HFFc6 (cell line): ENCODE measurements around the gene KIF13A. TPM values are rescaled to one million over a fixed set of nuclear protein-coding genes. Genes with fewer than 3 reads are reported as not detected.
A peak's percentile ranks its signal among the peaks of the same experiment; 100 is the strongest.

Experiments
- DNase-seq: peaks from one replicate; pipeline ENCODE4 v3.0.0-alpha.2; 2018
- H3K27ac Mint-ChIP-seq: 2 replicates; pipeline ENCODE4 v1.8.0; 2020; ENCODE audit warnings: mild to moderate bottlenecking, mixed read lengths
- H3K27me3 Mint-ChIP-seq: 2 replicates; pipeline ENCODE4 v1.8.0; 2021; ENCODE audit warnings: mild to moderate bottlenecking, moderate library complexity, mixed read lengths; ENCODE audit not compliant: insufficient read depth
- H3K36me3 Mint-ChIP-seq: 2 replicates; pipeline ENCODE4 v1.8.0; 2021; ENCODE audit warnings: low read depth, mixed read lengths
- H3K4me1 Mint-ChIP-seq: 2 replicates; pipeline ENCODE4 v1.8.0; 2020; ENCODE audit warnings: low read depth, mixed read lengths
- H3K4me3 Mint-ChIP-seq: 2 replicates; pipeline ENCODE4 v1.8.0; 2020; ENCODE audit warnings: mild to moderate bottlenecking, moderate library complexity, mixed read lengths
- H3K9me3 Mint-ChIP-seq: 2 replicates; pipeline ENCODE4 v1.8.0; 2020; ENCODE audit warnings: mild to moderate bottlenecking, mixed read lengths
- total RNA-seq, 6 experiments: library from RNA; stranded (reverse); fragmentation: NEBNext Ultra II Directional; extraction: Animal tissue kit (Norgen Biotek cat#: 25700); gene quantifications; 2 replicates in 1 of 6; 3 replicates in 5 of 6; pipeline ENCODE4 v1.2.3, GENCODE V29; 2021
- TF ChIP-seq, protein P1 (sequence below): fragments of 200-600 bp; sonication (generic); IDR thresholded peaks from 2 replicates; pipeline ENCODE4 v1.5.0; 2021; ENCODE audit warnings: antibody characterized with exemption, mild to moderate bottlenecking

KIF13A gene
- total RNA-seq, 6 experiments from 2014 or later, result 63.7 to 72.8 (median 66.4) TPM

DNA sequence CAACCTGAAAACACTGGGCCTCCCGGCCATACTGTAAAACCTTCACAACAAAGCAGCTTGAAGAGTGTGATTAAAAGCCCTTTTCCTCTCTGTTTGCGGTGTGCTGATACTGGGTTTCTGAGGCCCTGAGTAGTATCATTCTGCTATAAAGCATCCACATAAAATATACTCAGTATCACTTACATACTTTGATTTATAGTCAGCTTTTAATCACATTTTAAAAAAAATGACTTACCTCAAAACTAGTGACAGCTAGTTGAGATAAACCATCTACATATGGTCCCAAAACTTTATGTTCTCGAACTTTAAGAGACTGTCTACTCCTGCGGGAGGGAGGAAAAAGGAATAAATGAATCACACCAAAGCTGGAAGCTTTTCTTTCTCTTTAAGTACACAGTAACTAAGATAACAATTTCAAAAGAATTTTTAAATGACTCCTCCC is 135.7 kb downstream of the KIF13A start:
- TF ChIP-seq, protein P1, sequence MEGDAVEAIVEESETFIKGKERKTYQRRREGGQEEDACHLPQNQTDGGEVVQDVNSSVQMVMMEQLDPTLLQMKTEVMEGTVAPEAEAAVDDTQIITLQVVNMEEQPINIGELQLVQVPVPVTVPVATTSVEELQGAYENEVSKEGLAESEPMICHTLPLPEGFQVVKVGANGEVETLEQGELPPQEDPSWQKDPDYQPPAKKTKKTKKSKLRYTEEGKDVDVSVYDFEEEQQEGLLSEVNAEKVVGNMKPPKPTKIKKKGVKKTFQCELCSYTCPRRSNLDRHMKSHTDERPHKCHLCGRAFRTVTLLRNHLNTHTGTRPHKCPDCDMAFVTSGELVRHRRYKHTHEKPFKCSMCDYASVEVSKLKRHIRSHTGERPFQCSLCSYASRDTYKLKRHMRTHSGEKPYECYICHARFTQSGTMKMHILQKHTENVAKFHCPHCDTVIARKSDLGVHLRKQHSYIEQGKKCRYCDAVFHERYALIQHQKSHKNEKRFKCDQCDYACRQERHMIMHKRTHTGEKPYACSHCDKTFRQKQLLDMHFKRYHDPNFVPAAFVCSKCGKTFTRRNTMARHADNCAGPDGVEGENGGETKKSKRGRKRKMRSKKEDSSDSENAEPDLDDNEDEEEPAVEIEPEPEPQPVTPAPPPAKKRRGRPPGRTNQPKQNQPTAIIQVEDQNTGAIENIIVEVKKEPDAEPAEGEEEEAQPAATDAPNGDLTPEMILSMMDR, result no peak
- peak overlapping the region; percentile 90 for H3K27ac Mint-ChIP-seq
- no peaks in the 10 kb centered on the region for H3K9me3 Mint-ChIP-seq
- DNase-seq, result peak; percentile 70
- peak overlapping the region; percentile 62 for H3K4me3 Mint-ChIP-seq
- peaks cover 55% of the 10 kb centered on the region for H3K4me1 Mint-ChIP-seq
- H3K36me3 Mint-ChIP-seq, result peaks cover 47% of the 10 kb centered on the region
- H3K27me3 Mint-ChIP-seq, result peaks cover 5% of the 10 kb centered on the region; the same call in 1 of the 2 replicates

DNA sequence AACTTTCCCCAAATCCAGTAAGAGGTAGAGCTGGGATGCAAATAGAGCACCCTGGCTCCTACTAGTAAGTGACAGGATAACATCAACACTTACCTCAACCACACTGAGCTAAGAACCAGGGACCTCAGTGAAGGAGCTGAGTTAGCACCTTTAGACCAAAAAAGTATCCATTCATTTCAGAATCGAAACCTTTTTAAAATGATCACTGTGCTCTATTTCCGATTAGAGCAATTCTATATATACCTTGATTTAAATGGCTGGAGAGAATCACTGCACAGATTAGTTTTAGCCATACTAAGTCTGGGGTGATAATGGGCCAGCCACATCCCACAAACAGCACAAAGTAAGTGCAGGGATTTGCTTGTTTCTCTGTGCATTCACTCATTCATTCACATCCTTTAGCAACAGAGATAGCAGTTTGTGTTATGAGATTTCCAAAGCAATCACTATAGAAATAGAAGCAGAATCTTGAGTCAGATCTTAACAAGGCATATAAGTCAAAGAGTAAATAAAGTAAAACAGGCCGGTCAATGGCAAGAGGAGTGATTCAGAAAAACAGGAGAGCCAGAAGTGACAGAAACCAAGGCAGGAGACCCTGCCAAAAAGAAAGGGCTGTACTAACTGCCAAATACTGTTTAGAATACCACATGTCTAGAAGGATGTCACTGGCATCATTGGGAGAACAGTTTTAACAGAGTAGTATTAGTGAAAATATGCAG is 136.3 kb downstream of the KIF13A start:
- peaks cover 49% of the 10 kb centered on the region for H3K4me1 Mint-ChIP-seq
- peaks cover 5% of the 10 kb centered on the region; the same call in 1 of the 2 replicates for H3K27me3 Mint-ChIP-seq
- TF ChIP-seq, protein P1, result no peak
- peaks cover 48% of the 10 kb centered on the region for H3K36me3 Mint-ChIP-seq
- H3K4me3 Mint-ChIP-seq, result peak overlapping the region; percentile 62
- peak overlapping the region; percentile 90 for H3K27ac Mint-ChIP-seq
- peak; percentile 66 for DNase-seq
- no peaks in the 10 kb centered on the region for H3K9me3 Mint-ChIP-seq

DNA sequence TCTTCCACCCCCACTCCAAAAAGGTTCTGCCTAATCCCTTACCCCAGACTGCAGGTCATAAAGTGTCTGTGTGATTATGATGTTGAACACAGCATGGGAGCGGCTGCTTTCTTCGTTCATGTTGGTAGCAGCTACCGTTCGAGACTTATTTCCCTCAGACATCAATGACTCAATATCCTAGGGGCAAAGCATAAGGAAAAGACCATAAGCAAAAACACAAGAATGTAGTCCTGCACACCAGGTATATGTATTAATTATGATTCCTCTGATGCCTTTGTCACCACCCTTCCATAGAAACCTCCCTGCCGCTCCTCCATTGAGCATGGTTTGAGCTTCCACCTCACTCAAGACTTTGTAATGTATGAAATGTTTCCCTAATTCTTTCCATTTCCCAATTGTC is 137.2 kb downstream of the KIF13A start:
- Mint-ChIP-seq H3K27me3 (peaks cover 5% of the 10 kb centered on the region; the same call in 1 of the 2 replicates), H3K27ac (peak overlapping the region; percentile 90), H3K4me1 (peaks cover 40% of the 10 kb centered on the region), H3K36me3 (peaks cover 46% of the 10 kb centered on the region), H3K4me3 (no peak overlapping the region), H3K9me3 (no peaks in the 10 kb centered on the region)
- TF ChIP-seq, protein P1, result no peak
- no peak for DNase-seq

DNA sequence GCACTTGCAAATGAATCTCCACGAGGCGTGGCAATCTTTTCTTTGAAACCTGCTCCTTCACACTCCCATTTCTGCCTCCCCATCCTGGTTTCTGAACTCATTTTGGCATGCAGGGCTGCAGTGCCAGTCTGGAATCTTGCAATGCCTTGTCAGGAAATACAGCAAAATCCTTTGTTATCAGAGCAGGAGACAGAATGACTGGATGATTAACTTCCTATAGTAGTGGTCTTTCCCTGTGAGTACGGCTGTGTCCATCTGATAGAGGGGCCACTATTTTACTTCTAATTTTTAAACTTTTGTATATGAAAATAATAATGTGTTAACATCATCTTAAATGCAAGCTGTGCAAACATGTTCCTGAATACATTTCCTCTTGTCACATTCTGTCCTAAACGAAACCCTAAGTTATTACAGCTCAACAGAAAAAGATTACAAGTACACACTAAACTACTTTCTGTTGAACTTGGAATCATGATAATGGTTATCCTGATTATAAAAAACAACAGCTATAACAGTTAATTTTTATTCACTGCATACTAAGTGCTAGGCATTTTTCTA is 140.2 kb downstream of the KIF13A start:
- Mint-ChIP-seq H3K9me3 (no peaks in the 10 kb centered on the region), H3K4me1 (peaks cover 23% of the 10 kb centered on the region), H3K27ac (no peak overlapping the region), H3K36me3 (peaks cover 51% of the 10 kb centered on the region), H3K27me3 (peaks cover 3% of the 10 kb centered on the region; the same call in 1 of the 2 replicates), H3K4me3 (no peak overlapping the region)
- TF ChIP-seq, protein P1, result no peak
- DNase-seq, result no peak

DNA sequence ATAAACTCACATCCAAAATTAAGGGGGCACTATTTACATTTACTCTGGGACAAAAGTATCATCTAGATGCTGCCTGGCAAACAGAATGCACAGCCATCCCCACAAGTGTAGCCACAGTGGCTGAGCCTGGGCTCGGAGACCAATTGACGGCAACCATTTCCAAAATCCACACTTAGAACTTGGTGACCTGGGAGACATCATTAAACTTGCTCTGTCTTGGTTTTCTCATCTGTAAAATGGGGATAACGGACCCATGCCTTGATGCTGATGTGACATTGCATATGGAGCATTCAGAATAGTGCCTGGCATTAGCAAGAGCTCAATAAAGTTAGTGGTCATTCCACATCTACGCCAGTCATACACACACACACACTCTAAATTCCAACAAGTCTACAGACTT is 140.7 kb downstream of the KIF13A start:
- peaks cover 18% of the 10 kb centered on the region for H3K4me1 Mint-ChIP-seq
- no peak overlapping the region for H3K27ac Mint-ChIP-seq
- H3K9me3 Mint-ChIP-seq, result no peaks in the 10 kb centered on the region
- H3K27me3 Mint-ChIP-seq, result peaks cover 3% of the 10 kb centered on the region; the same call in 1 of the 2 replicates
- DNase-seq, result no peak
- no peak overlapping the region for H3K4me3 Mint-ChIP-seq
- H3K36me3 Mint-ChIP-seq, result peaks cover 51% of the 10 kb centered on the region
- TF ChIP-seq, protein P1, result no peak
